PFSK-1 (cell line): ENCODE measurements around the gene CMIP.

ENCODE experiments used
- POLR2AphosphoS5 ChIP-seq: IDR thresholded peaks from 2 replicates; pipeline ENCODE4 v1.6.1; 2012; ENCODE audit warnings: low read depth, mild to moderate bottlenecking, control low read depth, low read length, moderate library complexity
- TAF1 ChIP-seq: IDR thresholded peaks from 2 replicates; pipeline ENCODE4 v1.6.1; 2012; ENCODE audit warnings: low read length, control low read depth, borderline replicate concordance; ENCODE audit not compliant: insufficient read depth
- TF ChIP-seq, protein P1 (sequence below), 2 experiments: IDR thresholded peaks; 2 replicates each; pipeline versions ENCODE4 v1.6.1 to v1.8.0; 2011 to 2012; ENCODE audit warnings: low read depth in 2 of 2, low read length in 2 of 2, control low read depth in 1 of 2, inconsistent platforms in 1 of 2, mild to moderate bottlenecking in 1 of 2, moderate library complexity in 1 of 2; ENCODE audit not compliant: insufficient read depth in 1 of 2

DNA sequence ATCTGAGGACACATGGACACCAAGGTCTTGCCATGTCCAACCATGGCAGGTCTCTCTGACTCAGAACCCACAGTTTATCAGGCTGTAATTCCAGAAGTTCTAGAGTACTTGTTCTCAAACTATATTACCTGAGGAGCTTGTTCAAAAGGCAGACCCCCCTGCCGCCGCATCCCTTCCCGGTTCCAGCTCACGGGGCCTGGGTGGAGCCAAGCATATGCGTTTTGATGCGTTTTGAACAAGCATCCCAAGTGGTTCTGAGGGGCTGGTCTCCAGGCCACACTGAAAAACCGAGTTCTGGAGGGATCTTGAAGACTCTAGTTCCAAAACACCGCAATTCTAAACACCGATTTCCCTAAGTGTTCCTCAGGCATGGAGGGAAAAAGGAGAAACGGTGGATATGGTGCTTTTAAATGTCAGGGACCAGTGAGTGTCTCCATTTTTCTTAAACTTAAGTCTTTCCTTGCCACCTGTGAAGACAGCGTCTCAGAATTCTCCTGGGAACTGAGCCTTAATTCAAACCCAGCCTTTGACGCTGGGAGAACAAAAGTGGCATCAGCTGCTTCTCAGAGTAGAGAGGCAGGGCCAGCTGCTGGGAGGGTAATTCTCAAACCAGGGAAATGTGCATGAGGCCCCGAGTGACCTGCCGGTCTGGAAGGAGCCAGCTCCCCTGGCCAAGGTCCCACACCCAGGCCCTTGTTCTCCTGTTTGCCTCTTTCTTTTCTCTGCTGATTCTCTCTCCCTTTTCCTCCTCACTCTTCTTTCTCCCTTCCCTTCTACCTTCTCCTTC is 250.1 kb downstream of the CMIP start:
- TF ChIP-seq POLR2AphosphoS5: no peak
- TF ChIP-seq TAF1: no peak
- TF ChIP-seq, protein P1, sequence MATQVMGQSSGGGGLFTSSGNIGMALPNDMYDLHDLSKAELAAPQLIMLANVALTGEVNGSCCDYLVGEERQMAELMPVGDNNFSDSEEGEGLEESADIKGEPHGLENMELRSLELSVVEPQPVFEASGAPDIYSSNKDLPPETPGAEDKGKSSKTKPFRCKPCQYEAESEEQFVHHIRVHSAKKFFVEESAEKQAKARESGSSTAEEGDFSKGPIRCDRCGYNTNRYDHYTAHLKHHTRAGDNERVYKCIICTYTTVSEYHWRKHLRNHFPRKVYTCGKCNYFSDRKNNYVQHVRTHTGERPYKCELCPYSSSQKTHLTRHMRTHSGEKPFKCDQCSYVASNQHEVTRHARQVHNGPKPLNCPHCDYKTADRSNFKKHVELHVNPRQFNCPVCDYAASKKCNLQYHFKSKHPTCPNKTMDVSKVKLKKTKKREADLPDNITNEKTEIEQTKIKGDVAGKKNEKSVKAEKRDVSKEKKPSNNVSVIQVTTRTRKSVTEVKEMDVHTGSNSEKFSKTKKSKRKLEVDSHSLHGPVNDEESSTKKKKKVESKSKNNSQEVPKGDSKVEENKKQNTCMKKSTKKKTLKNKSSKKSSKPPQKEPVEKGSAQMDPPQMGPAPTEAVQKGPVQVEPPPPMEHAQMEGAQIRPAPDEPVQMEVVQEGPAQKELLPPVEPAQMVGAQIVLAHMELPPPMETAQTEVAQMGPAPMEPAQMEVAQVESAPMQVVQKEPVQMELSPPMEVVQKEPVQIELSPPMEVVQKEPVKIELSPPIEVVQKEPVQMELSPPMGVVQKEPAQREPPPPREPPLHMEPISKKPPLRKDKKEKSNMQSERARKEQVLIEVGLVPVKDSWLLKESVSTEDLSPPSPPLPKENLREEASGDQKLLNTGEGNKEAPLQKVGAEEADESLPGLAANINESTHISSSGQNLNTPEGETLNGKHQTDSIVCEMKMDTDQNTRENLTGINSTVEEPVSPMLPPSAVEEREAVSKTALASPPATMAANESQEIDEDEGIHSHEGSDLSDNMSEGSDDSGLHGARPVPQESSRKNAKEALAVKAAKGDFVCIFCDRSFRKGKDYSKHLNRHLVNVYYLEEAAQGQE (IDR thresholded peaks at IDR 0.05; ENCODE audit: insufficient read depth in 1 of 2, low read depth in 2 of 2, low read length in 2 of 2): no peak
